H9 (cell line): Measurements from ENCODE around the gene OBSL1. TPM values are rescaled to one million over a fixed set of nuclear protein-coding genes. Genes with fewer than 3 reads are reported as not detected.

Experiments used
- DNase-seq: peaks from one replicate; pipeline ENCODE4 v3.0.0-alpha.2; 2017
- H2AFZ ChIP-seq: one replicate; pipeline ENCODE4 v1.6.1; 2013; ENCODE audit warnings: mild to moderate bottlenecking, low read length, control low read depth, moderate library complexity
- H2AK5ac ChIP-seq: 2 replicates; pipeline ENCODE4 v1.6.1; 2013; ENCODE audit warnings: low read length, control low read depth, mixed read lengths; ENCODE audit not compliant: insufficient read length
- H2BK120ac ChIP-seq: one replicate; pipeline ENCODE4 v1.6.1; 2013; ENCODE audit warnings: low read depth, mild to moderate bottlenecking, low read length, control low read depth, inconsistent platforms; ENCODE audit not compliant: poor library complexity, severe bottlenecking
- H2BK12ac ChIP-seq: 2 replicates; pipeline ENCODE4 v1.6.1; 2013; ENCODE audit warnings: low read length, control low read depth, mixed read lengths, low read depth; ENCODE audit not compliant: insufficient read length
- H2BK15ac ChIP-seq: 2 replicates; pipeline ENCODE4 v1.6.1; 2013; ENCODE audit warnings: low read depth, low read length, control low read depth
- H2BK20ac ChIP-seq: one replicate; pipeline ENCODE4 v1.6.1; 2013; ENCODE audit warnings: low read depth, mild to moderate bottlenecking, low read length, control low read depth, inconsistent platforms; ENCODE audit not compliant: poor library complexity, severe bottlenecking
- H2BK5ac ChIP-seq: 2 replicates; pipeline ENCODE4 v1.6.1; 2013; ENCODE audit warnings: low read length, control low read depth, mixed read lengths; ENCODE audit not compliant: insufficient read length
- H3K14ac ChIP-seq: 2 replicates; pipeline ENCODE4 v1.6.1; 2013; ENCODE audit warnings: low read length, control low read depth; ENCODE audit not compliant: insufficient read depth
- H3K18ac ChIP-seq: 2 replicates; pipeline ENCODE4 v1.6.1; 2013; ENCODE audit warnings: low read depth, mild to moderate bottlenecking, mixed read lengths, low read length, control low read depth; ENCODE audit not compliant: insufficient read length
- H3K23ac ChIP-seq: 2 replicates; pipeline ENCODE4 v1.6.1; 2013; ENCODE audit warnings: low read length, control low read depth, mixed read lengths, low read depth; ENCODE audit not compliant: insufficient read length
- H3K23me2 ChIP-seq: 2 replicates; pipeline ENCODE4 v1.6.1; 2013; ENCODE audit warnings: low read depth, mild to moderate bottlenecking, mixed read lengths, low read length, control low read depth; ENCODE audit not compliant: insufficient read length, poor library complexity, severe bottlenecking
- H3K27ac ChIP-seq: 2 replicates; pipeline ENCODE4 v1.5.1; 2013; ENCODE audit warnings: low read length, control low read depth, mixed read lengths, low read depth; ENCODE audit not compliant: insufficient read length
- H3K27me3 ChIP-seq: 2 replicates; pipeline ENCODE4 v1.6.1; 2013; ENCODE audit warnings: low read length, control low read depth, inconsistent platforms; ENCODE audit not compliant: insufficient read depth
- H3K4ac ChIP-seq: 2 replicates; pipeline ENCODE4 v1.6.1; 2013; ENCODE audit warnings: low read depth, mild to moderate bottlenecking, control low read depth, inconsistent platforms, low read length, moderate library complexity
- H3K4me1 ChIP-seq: 2 replicates; pipeline ENCODE4 v1.6.1; 2013; ENCODE audit warnings: low read length, control low read depth, inconsistent platforms; ENCODE audit not compliant: insufficient read depth
- H3K4me2 ChIP-seq: 2 replicates; pipeline ENCODE4 v1.6.1; 2013; ENCODE audit warnings: low read length, control low read depth, mixed read lengths; ENCODE audit not compliant: insufficient read length, insufficient read depth
- H3K56ac ChIP-seq: 2 replicates; pipeline ENCODE4 v1.6.1; 2013; ENCODE audit warnings: low read depth, mild to moderate bottlenecking, mixed read lengths, low read length, control low read depth; ENCODE audit not compliant: insufficient read length
- H3K79me1 ChIP-seq: 2 replicates; pipeline ENCODE4 v1.6.1; 2013; ENCODE audit warnings: low read depth, mild to moderate bottlenecking, moderate library complexity, low read length, control low read depth, inconsistent platforms; ENCODE audit not compliant: insufficient read depth, poor library complexity, severe bottlenecking
- H3K79me2 ChIP-seq: 2 replicates; pipeline ENCODE4 v1.6.1; 2013; ENCODE audit warnings: low read length, control low read depth, inconsistent platforms; ENCODE audit not compliant: insufficient read depth
- H3K9ac ChIP-seq: 2 replicates; pipeline ENCODE4 v1.6.1; 2013; ENCODE audit warnings: low read length, control low read depth, mixed read lengths; ENCODE audit not compliant: insufficient read length; ENCODE audit errors: extremely low read depth
- H3K9me3 ChIP-seq: one replicate; pipeline ENCODE4 v1.6.1; 2013; ENCODE audit warnings: low read depth, low read length, inconsistent platforms; ENCODE audit not compliant: control insufficient read depth
- H3T11ph ChIP-seq: one replicate; pipeline ENCODE4 v1.6.1; 2013; ENCODE audit warnings: mild to moderate bottlenecking, low read length, control low read depth, inconsistent platforms
- H4K20me1 ChIP-seq: one replicate; pipeline ENCODE4 v1.6.1; 2013; ENCODE audit not compliant: control insufficient read depth, insufficient read length, insufficient read depth
- H4K5ac ChIP-seq: 2 replicates; pipeline ENCODE4 v1.6.1; 2013; ENCODE audit warnings: low read depth, mild to moderate bottlenecking, mixed read lengths, low read length, control low read depth; ENCODE audit not compliant: insufficient read length
- H4K8ac ChIP-seq: replicated peaks from 2 replicates; pipeline ENCODE4 v1.6.1; 2013; ENCODE audit warnings: low read length, control low read depth, mixed read lengths, low read depth; ENCODE audit not compliant: insufficient read length
- H4K91ac ChIP-seq: 2 replicates; pipeline ENCODE4 v1.6.1; 2013; ENCODE audit warnings: low read depth, mild to moderate bottlenecking, moderate library complexity, mixed read lengths, low read length, control low read depth; ENCODE audit not compliant: insufficient read length
- H3K27ac Mint-ChIP-seq, 3 experiments: 2 replicates in 2 of 3; 3 replicates in 1 of 3; pipeline ENCODE4 v1.8.0; 2020 to 2021; ENCODE audit warnings: mixed read lengths in 3 of 3, mild to moderate bottlenecking in 1 of 3, moderate library complexity in 1 of 3
- H3K27me3 Mint-ChIP-seq: 2 replicates; pipeline ENCODE4 v1.8.0; 2021; ENCODE audit warnings: low read depth, mild to moderate bottlenecking, moderate library complexity, mixed read lengths
- H3K36me3 Mint-ChIP-seq, 3 experiments: 2 replicates in 2 of 3; 3 replicates in 1 of 3; pipeline ENCODE4 v1.8.0; 2020 to 2021; ENCODE audit warnings: low read depth in 3 of 3, mixed read lengths in 3 of 3; ENCODE audit not compliant: insufficient read depth in 1 of 3
- H3K4me1 Mint-ChIP-seq, 2 experiments: 2 replicates each; pipeline ENCODE4 v1.8.0; 2020; ENCODE audit warnings: mixed read lengths in 2 of 2
- H3K4me3 Mint-ChIP-seq, 2 experiments: 2 replicates in 1 of 2; 3 replicates in 1 of 2; pipeline ENCODE4 v1.8.0; 2020 to 2021; ENCODE audit warnings: mild to moderate bottlenecking in 2 of 2, mixed read lengths in 2 of 2, moderate library complexity in 1 of 2
- H3K9me3 Mint-ChIP-seq, 2 experiments: 2 replicates in 1 of 2; 3 replicates in 1 of 2; pipeline ENCODE4 v1.8.0; 2020; ENCODE audit warnings: mild to moderate bottlenecking in 2 of 2, mixed read lengths in 2 of 2, moderate library complexity in 1 of 2
- WGBS: extraction: QIAGEN DNeasy Blood & Tissue Kit; methylation state at CpG from one replicate; pipeline ENCODE4 v1.1.7; 2013; ENCODE audit warnings: missing lambda C conversion rate, low lambda C conversion rate, mixed read lengths; ENCODE audit not compliant: insufficient read length; ENCODE audit errors: extremely low coverage; 5-methylcytosine and 5-hydroxymethylcytosine counted together
- total RNA-seq: library from RNA; stranded (reverse); gene quantifications from 2 replicates; pipeline ENCODE4 v1.2.1, GENCODE V29; 2021
- TF ChIP-seq, protein P1 (sequence below): fragments of 200-600 bp; sonication (generic); conservative IDR thresholded peaks from 3 replicates; pipeline ENCODE4 v1.8.0; 2021; ENCODE audit warnings: antibody characterized with exemption, mild to moderate bottlenecking

OBSL1 gene
- total RNA-seq, 1 experiment from 2014 or later: 140 TPM

- no peak overlapping the region for H3K56ac ChIP-seq
- Mint-ChIP-seq H3K27ac (no peak overlapping the region), H3K36me3 (no peaks in the 10 kb centered on the region), H3K9me3 (no peaks in the 10 kb centered on the region; a peak in 1 of 5 replicates), H3K4me1 (peaks cover 42 to 52% of the 10 kb centered on the region in 2 experiments), H3K4me3 (no peak overlapping the region), H3K27me3 (peaks cover 67% of the 10 kb centered on the region)
- no peak overlapping the region for H3K4ac ChIP-seq
- DNase-seq: no peak
- no peak overlapping the region for H2BK20ac ChIP-seq
- H3K23ac ChIP-seq: no peak overlapping the region
- no peak overlapping the region for H2BK5ac ChIP-seq
- no peak overlapping the region for H4K5ac ChIP-seq
- H4K91ac ChIP-seq: no peak overlapping the region
- H4K8ac ChIP-seq: no peak overlapping the region
- H3K79me1 ChIP-seq: no peaks in the 10 kb centered on the region
- no peaks in the 10 kb centered on the region; the same call in 1 of the 2 replicates for H3K27me3 ChIP-seq
- H3K14ac ChIP-seq: no peak overlapping the region
- H3K18ac ChIP-seq: no peak overlapping the region
- WGBS: no CpG with 5 or more reads among the region's 6 CpGs
- no peaks in the 10 kb centered on the region for H4K20me1 ChIP-seq
- peaks cover 3% of the 10 kb centered on the region; the same call in 1 of the 2 replicates for H3K4me1 ChIP-seq
- no peak overlapping the region for H2AFZ ChIP-seq
- H3K9me3 ChIP-seq: no peaks in the 10 kb centered on the region
- no peak overlapping the region for H3T11ph ChIP-seq
- peaks cover 7% of the 10 kb centered on the region for H3K23me2 ChIP-seq
- no peak overlapping the region for H2BK120ac ChIP-seq
- no peak overlapping the region for H2AK5ac ChIP-seq
- H3K27ac ChIP-seq: no peak overlapping the region
- TF ChIP-seq, protein P1, sequence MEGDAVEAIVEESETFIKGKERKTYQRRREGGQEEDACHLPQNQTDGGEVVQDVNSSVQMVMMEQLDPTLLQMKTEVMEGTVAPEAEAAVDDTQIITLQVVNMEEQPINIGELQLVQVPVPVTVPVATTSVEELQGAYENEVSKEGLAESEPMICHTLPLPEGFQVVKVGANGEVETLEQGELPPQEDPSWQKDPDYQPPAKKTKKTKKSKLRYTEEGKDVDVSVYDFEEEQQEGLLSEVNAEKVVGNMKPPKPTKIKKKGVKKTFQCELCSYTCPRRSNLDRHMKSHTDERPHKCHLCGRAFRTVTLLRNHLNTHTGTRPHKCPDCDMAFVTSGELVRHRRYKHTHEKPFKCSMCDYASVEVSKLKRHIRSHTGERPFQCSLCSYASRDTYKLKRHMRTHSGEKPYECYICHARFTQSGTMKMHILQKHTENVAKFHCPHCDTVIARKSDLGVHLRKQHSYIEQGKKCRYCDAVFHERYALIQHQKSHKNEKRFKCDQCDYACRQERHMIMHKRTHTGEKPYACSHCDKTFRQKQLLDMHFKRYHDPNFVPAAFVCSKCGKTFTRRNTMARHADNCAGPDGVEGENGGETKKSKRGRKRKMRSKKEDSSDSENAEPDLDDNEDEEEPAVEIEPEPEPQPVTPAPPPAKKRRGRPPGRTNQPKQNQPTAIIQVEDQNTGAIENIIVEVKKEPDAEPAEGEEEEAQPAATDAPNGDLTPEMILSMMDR: no peak
- H3K79me2 ChIP-seq: no peaks in the 10 kb centered on the region
- H2BK15ac ChIP-seq: no peak overlapping the region
- no peak overlapping the region for H3K9ac ChIP-seq
- H2BK12ac ChIP-seq: no peak overlapping the region
- H3K4me2 ChIP-seq: no peak overlapping the region
These were observed 44.3 kb downstream of the OBSL1 start for GRCh38 chr2:219527076-219527394.
